Fibroblast of mammary gland (primary cell): ENCODE measurements around the gene PGM5.
A peak's percentile ranks its signal among the peaks of the same experiment; 100 is the strongest.
"Not testable (repeated sequence)": the region's sequence is repeated elsewhere in the genome, so short reads cannot be mapped to it uniquely, and the experiment has no call there.

Experiments used
- DNase-seq: peaks from one replicate; pipeline ENCODE4 v3.0.0-alpha.2; 2010; ENCODE audit warnings: low read depth
- H3K4me3 ChIP-seq: 2 replicates; pipeline ENCODE4 v1.5.1; 2011; ENCODE audit warnings: low read depth, mild to moderate bottlenecking, low read length, moderate library complexity; ENCODE audit not compliant: control insufficient read depth

The PGM5 gene

GRCh38 chr9:68356380-68357118 is at the start of gene PGM5:
Gene PGM5, plus strand, starts transcription at chr9:68356611. Its CDS starts 517 bp downstream, at chr9:68357128.
- not testable (repeated sequence) for DNase-seq
- peak within 1 kb of the TSS; percentile 33 for H3K4me3 ChIP-seq

- DNase-seq, H3K4me3 ChIP-seq: not testable (repeated sequence)
Measured at GRCh38 chr9:68307127-68307526, 49.3 kb upstream of the PGM5 start.

- not testable (repeated sequence) for H3K4me3 ChIP-seq, DNase-seq
Measured at GRCh38 chr9:68307654-68308053, 48.8 kb upstream of the PGM5 start.

- DNase-seq, H3K4me3 ChIP-seq: not testable (repeated sequence)
Measured at GRCh38 chr9:68311208-68311607, 45.2 kb upstream of the PGM5 start.

DNA sequence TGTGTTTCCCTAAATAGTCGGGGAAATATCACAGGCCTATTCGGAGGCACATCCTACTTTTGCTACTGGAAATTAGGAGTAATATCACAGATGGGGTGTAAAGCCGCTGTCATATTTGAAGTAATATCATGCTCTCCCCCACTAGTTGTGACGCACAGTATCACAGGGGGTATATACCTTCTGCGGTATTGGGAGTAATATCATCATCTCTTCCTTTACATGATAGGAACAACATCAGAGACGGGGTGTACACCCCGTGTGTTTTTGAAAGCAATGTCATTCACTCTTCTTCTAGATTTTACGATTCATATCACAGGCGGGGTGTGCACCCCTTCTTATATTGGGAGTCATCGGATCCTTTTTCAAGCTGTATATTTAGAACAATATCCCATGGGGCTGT is 38.2 kb upstream of the PGM5 start:
- not testable (repeated sequence) for H3K4me3 ChIP-seq, DNase-seq

- H3K4me3 ChIP-seq, DNase-seq: not testable (repeated sequence)
Measured at GRCh38 chr9:68323749-68324148, 32.7 kb upstream of the PGM5 start.

- not testable (repeated sequence) for H3K4me3 ChIP-seq, DNase-seq
Measured at GRCh38 chr9:68324518-68324917, 31.9 kb upstream of the PGM5 start.

DNA sequence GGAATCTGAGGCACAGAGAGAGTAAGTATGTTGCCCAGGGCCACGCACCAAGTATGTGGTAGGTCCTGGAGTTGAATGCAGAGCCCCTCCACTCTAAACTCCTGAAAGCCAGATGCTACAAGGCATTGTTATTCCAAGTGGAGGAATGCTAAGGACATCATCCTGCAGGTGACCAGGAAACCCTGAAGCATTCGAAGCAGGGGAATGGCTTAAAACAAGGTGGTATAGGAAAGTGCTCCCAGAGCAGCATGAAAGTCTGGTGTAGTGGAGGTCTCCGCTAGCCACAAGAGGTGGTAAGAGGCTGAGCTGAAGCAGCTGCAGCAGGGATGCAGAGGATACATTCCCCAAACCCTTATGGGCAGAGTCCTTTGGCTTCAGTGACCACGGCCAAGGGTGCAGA is 27.3 kb upstream of the PGM5 start:
- not testable (repeated sequence) for H3K4me3 ChIP-seq, DNase-seq

DNA sequence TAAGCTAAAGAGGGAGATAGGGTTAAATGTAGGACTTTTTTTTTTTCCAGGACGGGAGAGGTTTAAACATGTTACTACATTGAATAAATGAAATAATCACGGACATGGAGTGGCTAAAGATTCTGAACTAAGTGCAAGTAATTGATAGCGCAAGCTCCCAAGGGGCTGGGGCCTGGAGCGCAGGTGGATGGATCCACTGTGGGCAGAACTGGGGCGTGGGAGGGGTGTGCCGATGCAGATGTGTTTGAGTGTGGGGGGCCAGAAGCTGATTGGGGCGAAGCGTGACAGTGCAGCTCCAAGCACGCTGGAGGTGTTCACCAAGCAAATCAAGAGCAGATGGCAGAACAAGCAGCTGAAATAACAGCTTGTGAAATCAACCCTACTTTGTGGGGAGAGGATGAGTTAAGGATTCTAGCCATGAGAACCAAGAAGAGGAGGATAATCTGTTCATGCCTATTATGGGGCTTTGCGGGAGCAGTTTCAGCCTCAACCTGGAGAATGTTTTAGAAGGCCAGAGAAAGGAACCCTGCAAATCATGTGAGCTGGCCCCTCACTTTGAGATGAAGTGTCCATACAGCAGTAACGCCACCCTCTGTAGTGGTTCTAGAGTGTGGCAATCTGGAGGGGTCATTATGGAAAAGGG is 25.8 kb upstream of the PGM5 start:
- DNase-seq: peak; percentile 20
- H3K4me3 ChIP-seq: not testable (repeated sequence)

DNA sequence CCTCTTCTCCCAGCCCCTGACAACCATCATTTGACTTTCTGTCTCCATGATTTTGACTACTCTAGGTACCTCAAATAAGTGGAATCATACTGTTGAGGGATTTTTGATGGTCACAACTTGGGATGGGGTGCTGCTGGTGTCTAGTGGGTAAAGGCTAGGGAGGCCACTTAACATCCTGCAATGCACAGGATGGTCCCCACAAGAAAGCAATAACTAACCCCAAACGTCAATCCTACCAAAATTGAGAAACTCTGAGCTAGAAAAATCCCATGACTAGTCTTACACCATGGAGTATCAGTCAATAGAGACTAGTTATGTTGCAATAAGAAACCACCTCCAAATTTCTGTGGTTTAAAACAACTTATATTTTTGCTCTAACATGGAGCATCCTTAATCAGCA is 24.3 kb upstream of the PGM5 start:
- H3K4me3 ChIP-seq, DNase-seq: not testable (repeated sequence)

GRCh38 chr9:68335935-68336334 is 20.5 kb upstream of the PGM5 start:
- H3K4me3 ChIP-seq, DNase-seq: not testable (repeated sequence)

- not testable (repeated sequence) for H3K4me3 ChIP-seq
Measured at GRCh38 chr9:68336639-68337339, 19.6 kb upstream of the PGM5 start.

DNA sequence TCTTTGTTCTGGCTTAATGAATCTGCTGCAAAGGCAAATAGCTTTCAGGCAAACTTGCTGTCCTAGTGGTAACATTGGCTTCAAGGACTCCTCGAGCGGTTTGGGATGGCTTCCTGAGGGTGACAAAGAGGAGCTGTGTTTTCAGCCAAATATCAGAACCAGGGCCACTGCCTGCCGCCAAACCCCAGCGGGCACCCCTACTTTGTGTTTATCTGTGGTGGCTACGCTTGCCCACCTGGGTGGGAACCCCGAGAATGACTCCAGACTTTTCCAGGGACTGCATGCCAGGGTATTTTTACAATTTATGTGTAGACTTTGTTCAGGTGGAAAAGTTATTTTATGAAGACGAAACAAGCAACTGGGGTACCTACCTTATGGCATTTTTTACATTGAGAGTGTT is 18.4 kb upstream of the PGM5 start:
- not testable (repeated sequence) for H3K4me3 ChIP-seq, DNase-seq

More at GRCh38 chr9:68336639-68337339, 19.6 kb upstream of the PGM5 start:
- DNase-seq: not testable (repeated sequence)

DNA sequence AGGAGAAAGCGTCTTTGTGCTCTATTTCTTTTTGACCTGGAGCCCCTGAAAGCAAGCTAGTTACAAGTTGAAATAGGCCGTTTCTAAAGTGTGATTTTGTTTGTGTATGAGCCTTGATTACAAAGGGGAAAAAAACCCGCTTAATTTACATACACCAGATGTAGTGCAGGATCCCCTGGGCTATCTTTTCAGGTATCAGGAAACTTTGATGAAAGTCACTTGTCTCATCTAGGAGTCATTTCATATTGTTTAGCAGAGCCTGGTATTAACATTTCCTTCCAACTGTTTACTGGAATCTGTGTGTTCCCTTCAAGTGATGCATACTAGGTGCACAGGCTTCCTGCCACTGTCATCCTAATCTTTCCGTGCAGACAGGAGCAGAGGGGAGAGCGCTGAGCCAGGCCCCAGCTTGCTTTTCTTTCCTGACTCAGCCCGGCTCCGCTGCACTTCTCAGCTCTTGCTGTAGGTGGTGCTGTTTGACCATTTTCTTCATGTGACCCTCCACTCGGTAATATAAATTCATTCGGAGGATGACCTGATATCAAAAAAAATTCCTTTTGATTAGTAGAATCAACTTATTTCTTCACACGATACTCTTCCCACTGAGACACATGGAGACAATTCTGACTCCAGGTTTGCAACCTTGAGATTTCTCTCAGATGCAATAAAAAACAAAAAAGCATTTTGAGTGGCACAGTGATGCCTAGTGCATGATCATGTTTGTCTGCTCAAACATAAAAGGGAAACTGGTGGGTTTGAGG is 14.0 kb upstream of the PGM5 start:
- not testable (repeated sequence) for H3K4me3 ChIP-seq, DNase-seq

DNA sequence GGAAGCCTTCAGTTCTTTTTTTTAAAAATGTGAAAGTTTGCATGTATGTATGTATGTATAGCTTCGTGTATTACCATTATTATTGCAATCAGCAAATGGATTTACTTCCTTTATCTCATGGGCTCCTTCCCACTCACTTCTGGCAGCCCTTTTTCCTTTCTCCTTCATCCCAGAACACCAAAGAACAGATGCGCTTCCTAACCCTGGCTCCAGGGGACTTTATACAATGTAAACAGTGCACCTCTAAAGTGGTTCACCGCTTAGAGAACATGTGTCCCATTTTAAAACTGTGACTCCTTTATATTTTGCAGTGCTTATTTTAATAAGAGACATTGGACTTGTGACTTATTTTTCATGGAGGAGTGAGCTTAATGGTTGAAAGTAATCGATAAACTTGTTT is 13.2 kb upstream of the PGM5 start:
- not testable (repeated sequence) for H3K4me3 ChIP-seq, DNase-seq

- not testable (repeated sequence) for H3K4me3 ChIP-seq
- peak; percentile 21 for DNase-seq
Measured at GRCh38 chr9:68343992-68344391, 12.4 kb upstream of the PGM5 start.

DNA sequence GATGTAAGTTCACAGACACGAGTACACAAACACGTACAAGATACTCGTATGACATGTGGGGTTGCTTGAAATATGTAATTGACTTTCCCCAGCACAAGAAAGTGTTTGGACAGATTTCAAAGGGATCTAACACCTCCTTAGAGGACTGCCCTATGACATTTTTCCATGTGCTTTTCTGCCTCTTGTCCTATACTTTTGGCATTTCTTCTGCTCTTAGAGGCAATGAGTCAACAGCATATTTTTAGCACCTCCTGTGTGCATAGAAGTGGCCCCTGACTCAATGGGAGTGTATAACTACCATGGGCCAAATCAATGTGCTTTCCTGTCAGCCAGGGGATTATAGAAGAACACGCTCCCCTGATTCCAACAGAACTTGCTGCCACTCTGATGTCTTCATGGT is 4.7 kb upstream of the PGM5 start:
- not testable (repeated sequence) for DNase-seq, H3K4me3 ChIP-seq

GRCh38 chr9:68355993-68356379 is 425 bp upstream of the PGM5 start:
- not testable (repeated sequence) for DNase-seq, H3K4me3 ChIP-seq
